HG02884 (cell line): Measurements from ENCODE around the gene GNB1L.

Experiments
- ATAC-seq: cut with Tn5 transposase; IDR thresholded peaks from one replicate; pipeline ENCODE4 v1.9.1; 2021; ENCODE audit warnings: mild to moderate bottlenecking, moderate library complexity; ENCODE audit not compliant: unreplicated experiment

GNB1L gene

GRCh38 chr22:19826619-19826950 is 28.1 kb downstream of the GNB1L start:
- ATAC-seq: no peak

- no peak for ATAC-seq
Measured at GRCh38 chr22:19825904-19826618, 28.6 kb downstream of the GNB1L start.

- no peak for ATAC-seq
Measured at GRCh38 chr22:19824926-19825339, 29.7 kb downstream of the GNB1L start.

- ATAC-seq: no peak
Measured at GRCh38 chr22:19824212-19824925, 30.3 kb downstream of the GNB1L start.

GRCh38 chr22:19823902-19824211 is 30.8 kb downstream of the GNB1L start:
- ATAC-seq: no peak

GRCh38 chr22:19823191-19823901 is 31.3 kb downstream of the GNB1L start:
- ATAC-seq: no peak

GRCh38 chr22:19822301-19823117 is 32.2 kb downstream of the GNB1L start:
- no peak for ATAC-seq

GRCh38 chr22:19821523-19822300 is 33.0 kb downstream of the GNB1L start:
- no peak for ATAC-seq

GRCh38 chr22:19820880-19821522 is 33.7 kb downstream of the GNB1L start:
- no peak for ATAC-seq

- ATAC-seq: no peak
Measured at GRCh38 chr22:19819911-19820879, 34.5 kb downstream of the GNB1L start.

- no peak for ATAC-seq
Measured at GRCh38 chr22:19819208-19819910, 35.3 kb downstream of the GNB1L start.

- no peak for ATAC-seq
Measured at GRCh38 chr22:19818324-19819207, 36.1 kb downstream of the GNB1L start.

GRCh38 chr22:19816372-19817119 is 38.1 kb downstream of the GNB1L start:
- ATAC-seq: no peak

- ATAC-seq: no peak
Measured at GRCh38 chr22:19815823-19816290, 38.8 kb downstream of the GNB1L start.

- ATAC-seq: no peak
Measured at GRCh38 chr22:19815093-19815822, 39.4 kb downstream of the GNB1L start.

- ATAC-seq: no peak
Measured at GRCh38 chr22:19814428-19814827, 40.2 kb downstream of the GNB1L start.
